ENCODE results near the gene DMRTC2. TPM values are rescaled to one million over a fixed set of nuclear protein-coding genes. Genes with fewer than 3 reads are reported as not detected.

Gene DMRTC2
- total and polyA plus RNA-seq, 2 donors (not counting 1 experiment from before 2014, with no cell fraction given): not detected

DNA sequence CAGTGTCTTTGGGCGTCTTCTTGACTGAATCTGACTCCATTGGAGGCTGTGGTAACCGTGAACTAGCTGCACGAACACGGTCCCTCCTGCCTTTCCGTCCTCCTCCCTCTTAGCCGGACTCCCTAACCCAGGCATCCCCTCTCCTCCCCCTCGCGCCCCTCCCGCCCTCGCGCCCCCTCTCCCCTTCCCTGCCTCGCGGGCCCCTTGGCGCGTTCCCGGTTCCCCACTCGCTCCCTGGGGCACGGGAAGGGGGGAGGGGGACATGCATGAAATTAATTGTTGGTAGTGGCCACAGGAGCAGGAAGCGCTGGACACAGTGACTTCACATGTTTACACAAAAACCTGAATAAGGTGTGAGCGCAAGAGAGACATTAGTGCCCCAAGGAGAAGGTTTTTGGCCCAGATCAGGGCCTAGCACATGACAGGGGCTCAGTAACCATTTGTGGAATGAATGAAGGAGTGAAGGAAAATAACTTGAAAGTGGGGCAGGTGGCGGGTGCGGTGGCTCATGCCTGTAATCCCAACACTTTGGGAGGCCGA, 279 bp downstream of the DMRTC2 start:
- Histone ChIP-seq H2AFZ (ENCODE audit: insufficient read depth, low read depth, low read length, poor library complexity, severe bottlenecking) (no peak overlapping the region), H3K9ac (ENCODE audit: low read length) (no peak overlapping the region), H3K27me3 (replicated peaks in 1 of 4; ENCODE audit: control extremely low read depth in 1 of 4, control insufficient read depth in 3 of 4, insufficient read depth in 4 of 4, low read length in 3 of 4) (no peaks in the 10 kb centered on the region), H4K20me1 (ENCODE audit: control insufficient read depth, insufficient read depth, low read length, poor library complexity, severe bottlenecking) (no peaks in the 10 kb centered on the region), H3K79me2 (ENCODE audit: control insufficient read depth, insufficient read depth, low read length) (no peaks in the 10 kb centered on the region), H3K36me3 (replicated peaks in 1 of 2; ENCODE audit: control extremely low read depth in 1 of 2, control insufficient read depth in 1 of 2, extremely low read depth in 1 of 2, insufficient read depth in 2 of 2, low read length in 1 of 2) (no peaks in the 10 kb centered on the region), H3K27ac (ENCODE audit: low read length in 2 of 2) (no peak overlapping the region), H3K4me3 (ENCODE audit: control extremely low read depth in 1 of 5, extremely low read depth in 1 of 5, insufficient read depth in 1 of 5, low read depth in 2 of 5, low read length in 4 of 5) (no peak overlapping the region), H3K4me2 (replicated peaks; ENCODE audit: low read depth, low read length, poor library complexity, severe bottlenecking) (no peak overlapping the region), H3K9me3 (ENCODE audit: control extremely low read depth in 1 of 3, control insufficient read depth in 2 of 3, insufficient read depth in 1 of 3, low read length in 2 of 3) (peaks cover 0 to 9% (median 0%) of the 10 kb centered on the region in 3 donors), H3K4me1 (ENCODE audit: control insufficient read depth in 2 of 2, insufficient read depth in 2 of 2, low read length in 2 of 2) (no peaks in the 10 kb centered on the region)
- ATAC-seq (ENCODE audit: low read depth) (no peak), DNase-seq (no peak)
- TF ChIP-seq EZH2 (IDR thresholded peaks at IDR 0.05; ENCODE audit: borderline replicate concordance, insufficient read depth, low read depth, low read length, poor library complexity, severe bottlenecking): no peak
- TF ChIP-seq, protein P1, sequence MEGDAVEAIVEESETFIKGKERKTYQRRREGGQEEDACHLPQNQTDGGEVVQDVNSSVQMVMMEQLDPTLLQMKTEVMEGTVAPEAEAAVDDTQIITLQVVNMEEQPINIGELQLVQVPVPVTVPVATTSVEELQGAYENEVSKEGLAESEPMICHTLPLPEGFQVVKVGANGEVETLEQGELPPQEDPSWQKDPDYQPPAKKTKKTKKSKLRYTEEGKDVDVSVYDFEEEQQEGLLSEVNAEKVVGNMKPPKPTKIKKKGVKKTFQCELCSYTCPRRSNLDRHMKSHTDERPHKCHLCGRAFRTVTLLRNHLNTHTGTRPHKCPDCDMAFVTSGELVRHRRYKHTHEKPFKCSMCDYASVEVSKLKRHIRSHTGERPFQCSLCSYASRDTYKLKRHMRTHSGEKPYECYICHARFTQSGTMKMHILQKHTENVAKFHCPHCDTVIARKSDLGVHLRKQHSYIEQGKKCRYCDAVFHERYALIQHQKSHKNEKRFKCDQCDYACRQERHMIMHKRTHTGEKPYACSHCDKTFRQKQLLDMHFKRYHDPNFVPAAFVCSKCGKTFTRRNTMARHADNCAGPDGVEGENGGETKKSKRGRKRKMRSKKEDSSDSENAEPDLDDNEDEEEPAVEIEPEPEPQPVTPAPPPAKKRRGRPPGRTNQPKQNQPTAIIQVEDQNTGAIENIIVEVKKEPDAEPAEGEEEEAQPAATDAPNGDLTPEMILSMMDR (IDR thresholded peaks at IDR 0.05): no peak
- POLR2A ChIA-PET: no interaction called here
- Mint-ChIP-seq H3K9me3 (ENCODE audit: insufficient read depth) (no peaks in the 10 kb centered on the region), H3K27ac (no peak overlapping the region), H3K4me3 (no peak overlapping the region), H3K27me3 (peaks cover 6% of the 10 kb centered on the region), H3K4me1 (no peaks in the 10 kb centered on the region)
- CTCF ChIA-PET: no interaction called here
- WGBS (ENCODE audit: insufficient coverage): 97% methylated on average over 11 of the region's 23 CpGs
- intact Hi-C loops (cut with micrococcal nuclease): no loop called here

DNA sequence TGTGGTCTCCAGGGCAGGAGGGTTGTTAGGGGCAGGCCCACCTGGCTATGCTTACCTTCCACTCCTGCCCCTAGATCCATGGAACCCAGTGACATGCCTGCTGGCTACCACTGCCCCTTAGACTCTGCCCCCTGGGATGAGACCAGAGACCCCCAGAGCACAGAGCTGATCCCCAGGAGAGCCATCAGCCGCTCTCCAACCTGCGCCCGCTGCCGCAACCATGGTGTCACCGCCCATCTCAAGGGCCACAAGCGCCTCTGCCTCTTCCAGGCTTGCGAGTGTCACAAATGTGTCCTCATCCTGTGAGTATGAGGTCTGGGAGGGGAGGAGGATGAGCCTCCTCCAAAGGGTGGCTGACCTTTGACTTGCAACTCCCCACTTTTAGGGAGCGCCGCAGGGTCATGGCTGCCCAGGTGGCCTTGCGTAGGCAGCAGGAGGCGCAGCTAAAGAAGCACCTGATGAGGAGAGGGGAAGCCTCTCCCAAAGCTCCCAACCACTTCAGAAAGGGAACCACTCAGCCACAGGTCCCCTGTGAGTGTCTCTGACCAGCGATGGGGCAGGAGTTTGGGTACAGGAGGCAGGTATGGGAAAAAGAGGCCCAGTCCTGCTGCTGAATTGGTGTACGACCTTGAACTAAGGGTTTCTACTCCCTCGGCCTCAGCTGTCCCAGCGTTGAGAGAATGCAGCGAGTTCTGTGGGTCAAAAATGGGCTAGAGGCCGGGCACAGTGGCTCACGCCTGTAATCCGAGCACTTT, 2.7 kb downstream of the DMRTC2 start:
- Histone ChIP-seq H3K4me3 (ENCODE audit: control extremely low read depth in 1 of 5, extremely low read depth in 1 of 5, insufficient read depth in 1 of 5, low read depth in 2 of 5, low read length in 4 of 5) (no peak overlapping the region), H3K4me2 (replicated peaks; ENCODE audit: low read depth, low read length, poor library complexity, severe bottlenecking) (no peak overlapping the region), H3K9ac (ENCODE audit: low read length) (no peak overlapping the region), H2AFZ (ENCODE audit: insufficient read depth, low read depth, low read length, poor library complexity, severe bottlenecking) (no peak overlapping the region), H3K27me3 (replicated peaks in 1 of 4; ENCODE audit: control extremely low read depth in 1 of 4, control insufficient read depth in 3 of 4, insufficient read depth in 4 of 4, low read length in 3 of 4) (no peaks in the 10 kb centered on the region), H3K36me3 (replicated peaks in 1 of 2; ENCODE audit: control extremely low read depth in 1 of 2, control insufficient read depth in 1 of 2, extremely low read depth in 1 of 2, insufficient read depth in 2 of 2, low read length in 1 of 2) (no peaks in the 10 kb centered on the region), H3K79me2 (ENCODE audit: control insufficient read depth, insufficient read depth, low read length) (no peaks in the 10 kb centered on the region), H3K9me3 (ENCODE audit: control extremely low read depth in 1 of 3, control insufficient read depth in 2 of 3, insufficient read depth in 1 of 3, low read length in 2 of 3) (peaks cover 0 to 9% (median 0%) of the 10 kb centered on the region in 3 donors), H4K20me1 (ENCODE audit: control insufficient read depth, insufficient read depth, low read length, poor library complexity, severe bottlenecking) (no peaks in the 10 kb centered on the region), H3K27ac (ENCODE audit: low read length in 2 of 2) (no peak overlapping the region), H3K4me1 (ENCODE audit: control insufficient read depth in 2 of 2, insufficient read depth in 2 of 2, low read length in 2 of 2) (no peaks in the 10 kb centered on the region)
- ATAC-seq (ENCODE audit: low read depth): no peak
- intact Hi-C loops (cut with micrococcal nuclease): no loop called here
- 94% methylated on average over 12 of the region's 19 CpGs for WGBS (ENCODE audit: insufficient coverage)
- no peak for TF ChIP-seq EZH2 (IDR thresholded peaks at IDR 0.05; ENCODE audit: borderline replicate concordance, insufficient read depth, low read depth, low read length, poor library complexity, severe bottlenecking)
- TF ChIP-seq, protein P1 (IDR thresholded peaks at IDR 0.05): no peak
- Mint-ChIP-seq H3K27ac (no peak overlapping the region), H3K27me3 (peaks cover 8% of the 10 kb centered on the region), H3K4me3 (no peak overlapping the region), H3K9me3 (ENCODE audit: insufficient read depth) (no peaks in the 10 kb centered on the region), H3K4me1 (no peaks in the 10 kb centered on the region)
- DNase-seq: no peak
- POLR2A ChIA-PET: no interaction called here
- CTCF ChIA-PET: interaction anchor here (1.5 kb wide), 1 partner anchor 8 kb away, joined by 4 read pairs; no protein-coding TSS in a partner anchor
